Fibroblast of mammary gland (primary cell): ENCODE measurements around the gene SLC25A47.

Experiments
- DNase-seq: peaks from one replicate; pipeline ENCODE4 v3.0.0-alpha.2; 2010; ENCODE audit warnings: low read depth
- H3K4me3 ChIP-seq: 2 replicates; pipeline ENCODE4 v1.5.1; 2011; ENCODE audit warnings: low read depth, mild to moderate bottlenecking, low read length, moderate library complexity; ENCODE audit not compliant: control insufficient read depth
- TF ChIP-seq, protein P1 (sequence below): conservative IDR thresholded peaks from 2 replicates; pipeline ENCODE4 v1.5.1; 2011; ENCODE audit warnings: low read depth, low read length, inconsistent platforms; ENCODE audit not compliant: control insufficient read depth, insufficient read depth

Gene SLC25A47

DNA sequence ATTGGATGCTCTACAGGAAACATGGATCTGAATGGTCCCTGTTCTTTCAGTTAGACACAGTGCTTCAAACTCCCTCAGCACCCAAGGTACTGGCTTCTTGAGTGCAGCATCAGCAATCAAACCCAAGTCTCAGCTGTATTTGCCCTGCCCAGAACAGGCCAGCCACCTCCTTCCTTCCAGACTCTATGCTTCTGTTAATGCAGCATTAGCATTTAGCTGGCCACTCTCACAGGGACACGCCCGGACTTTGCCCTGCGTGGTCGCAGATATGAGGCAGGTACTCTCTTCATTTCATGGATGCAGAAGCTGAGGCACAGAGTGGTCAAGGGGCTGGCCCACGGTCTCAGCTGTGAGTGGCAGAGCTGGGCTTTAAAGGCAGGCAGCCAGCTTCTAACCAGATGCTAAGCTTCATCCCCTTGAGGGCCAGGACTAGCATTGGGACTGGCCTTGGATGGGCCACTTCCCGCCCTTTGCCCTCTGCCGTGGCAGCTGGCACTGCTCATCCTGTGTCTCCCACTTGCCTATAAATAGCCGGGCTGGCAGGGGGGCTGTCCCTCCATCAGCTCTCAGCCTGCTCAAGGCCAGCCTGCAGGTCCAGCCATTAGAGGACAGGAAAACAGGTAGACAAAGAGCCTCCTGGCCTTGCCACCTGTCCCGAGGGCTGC is 1.5 kb upstream of the SLC25A47 start:
- TF ChIP-seq, protein P1, sequence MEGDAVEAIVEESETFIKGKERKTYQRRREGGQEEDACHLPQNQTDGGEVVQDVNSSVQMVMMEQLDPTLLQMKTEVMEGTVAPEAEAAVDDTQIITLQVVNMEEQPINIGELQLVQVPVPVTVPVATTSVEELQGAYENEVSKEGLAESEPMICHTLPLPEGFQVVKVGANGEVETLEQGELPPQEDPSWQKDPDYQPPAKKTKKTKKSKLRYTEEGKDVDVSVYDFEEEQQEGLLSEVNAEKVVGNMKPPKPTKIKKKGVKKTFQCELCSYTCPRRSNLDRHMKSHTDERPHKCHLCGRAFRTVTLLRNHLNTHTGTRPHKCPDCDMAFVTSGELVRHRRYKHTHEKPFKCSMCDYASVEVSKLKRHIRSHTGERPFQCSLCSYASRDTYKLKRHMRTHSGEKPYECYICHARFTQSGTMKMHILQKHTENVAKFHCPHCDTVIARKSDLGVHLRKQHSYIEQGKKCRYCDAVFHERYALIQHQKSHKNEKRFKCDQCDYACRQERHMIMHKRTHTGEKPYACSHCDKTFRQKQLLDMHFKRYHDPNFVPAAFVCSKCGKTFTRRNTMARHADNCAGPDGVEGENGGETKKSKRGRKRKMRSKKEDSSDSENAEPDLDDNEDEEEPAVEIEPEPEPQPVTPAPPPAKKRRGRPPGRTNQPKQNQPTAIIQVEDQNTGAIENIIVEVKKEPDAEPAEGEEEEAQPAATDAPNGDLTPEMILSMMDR, result no peak
- H3K4me3 ChIP-seq, result no peak overlapping the region
- DNase-seq, result no peak

DNA sequence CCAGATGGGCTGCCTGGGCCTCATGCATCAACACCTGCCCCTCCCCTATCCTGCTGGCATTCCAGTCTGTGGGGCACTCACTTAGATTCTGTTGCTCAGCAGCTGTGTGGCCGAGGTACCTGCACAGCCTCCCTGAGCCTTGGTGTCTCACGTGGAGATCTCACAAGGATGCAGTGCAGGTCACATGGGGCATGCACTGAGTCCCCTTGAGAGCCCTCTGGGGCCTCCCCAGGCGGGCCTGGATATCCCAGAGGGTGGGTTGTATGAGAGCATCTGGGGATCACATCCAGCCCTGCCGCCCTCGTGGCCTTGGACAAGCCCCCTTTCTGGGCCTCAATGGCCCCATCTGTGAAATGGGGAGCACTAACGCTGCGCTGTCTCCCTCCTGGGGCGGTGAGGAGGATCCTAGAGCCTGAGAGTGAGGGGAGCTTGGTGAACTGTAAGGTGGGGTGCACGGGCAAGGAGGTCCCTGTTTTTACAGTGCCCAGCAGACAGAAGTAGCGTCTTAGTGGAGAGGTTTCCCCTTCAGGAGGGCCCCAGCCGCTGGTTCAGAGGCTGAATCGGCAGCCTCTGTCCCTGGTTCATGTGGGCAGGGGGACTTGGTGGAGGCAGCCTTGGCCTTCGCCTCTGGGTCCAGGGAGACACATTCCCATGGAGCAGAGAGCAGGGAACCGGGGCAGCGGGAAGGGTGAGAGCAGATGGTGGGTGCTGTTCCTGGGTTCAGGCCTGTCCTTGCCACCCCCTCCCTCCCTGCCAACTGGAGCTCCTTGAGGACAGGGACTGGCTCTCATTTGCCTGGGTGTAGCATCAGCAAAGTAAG is 791 bp upstream of the SLC25A47 start:
- TF ChIP-seq, protein P1, result no peak

DNA sequence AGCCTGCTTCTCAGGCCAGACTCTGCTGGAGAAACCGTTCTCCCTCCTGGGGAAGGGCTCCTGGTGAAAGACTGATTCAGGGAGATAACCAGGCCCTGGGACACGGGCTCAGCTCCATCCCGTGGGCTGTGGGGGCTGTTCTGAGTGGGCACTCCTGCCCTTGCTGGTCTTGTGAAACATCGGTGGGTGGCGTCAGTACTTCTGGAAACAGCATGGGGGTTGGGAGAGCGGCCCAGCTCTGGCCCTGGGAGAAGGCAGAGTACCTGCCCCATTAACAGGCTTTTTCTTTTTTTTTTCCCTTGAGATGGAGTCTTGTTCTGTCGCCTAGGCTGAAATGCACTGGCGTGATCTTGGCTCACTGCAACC is 786 bp downstream of the SLC25A47 start:
- TF ChIP-seq, protein P1, result no peak
- DNase-seq, result no peak

More for the DNA sequence above, 791 bp upstream of the SLC25A47 start:
- H3K4me3 ChIP-seq, result no peak overlapping the region
- DNase-seq, result no peak

DNA sequence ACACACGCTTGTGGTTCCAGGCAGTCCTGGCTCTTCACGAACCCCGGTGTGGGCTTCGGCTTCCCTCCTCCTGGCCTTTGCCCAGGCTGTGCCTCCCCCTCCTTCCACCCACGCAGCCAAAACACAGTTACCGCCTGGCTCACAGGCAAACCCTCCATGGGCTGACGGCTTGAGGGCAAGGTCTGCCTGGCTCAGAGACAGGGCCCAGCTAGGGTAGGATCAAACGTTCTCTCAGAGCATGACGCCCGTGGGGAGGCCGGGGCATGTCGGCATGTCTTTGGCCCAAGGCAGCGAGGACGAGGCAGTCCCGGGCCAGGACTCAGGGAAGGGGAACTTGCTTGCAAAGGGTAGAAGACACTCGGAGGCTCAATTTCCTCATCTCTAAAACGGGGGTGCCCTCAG is 2.1 kb downstream of the SLC25A47 start:
- H3K4me3 ChIP-seq, result no peak overlapping the region
- TF ChIP-seq, protein P1, result no peak
- no peak for DNase-seq

More for the DNA sequence above, 786 bp downstream of the SLC25A47 start:
- H3K4me3 ChIP-seq, result no peak overlapping the region

DNA sequence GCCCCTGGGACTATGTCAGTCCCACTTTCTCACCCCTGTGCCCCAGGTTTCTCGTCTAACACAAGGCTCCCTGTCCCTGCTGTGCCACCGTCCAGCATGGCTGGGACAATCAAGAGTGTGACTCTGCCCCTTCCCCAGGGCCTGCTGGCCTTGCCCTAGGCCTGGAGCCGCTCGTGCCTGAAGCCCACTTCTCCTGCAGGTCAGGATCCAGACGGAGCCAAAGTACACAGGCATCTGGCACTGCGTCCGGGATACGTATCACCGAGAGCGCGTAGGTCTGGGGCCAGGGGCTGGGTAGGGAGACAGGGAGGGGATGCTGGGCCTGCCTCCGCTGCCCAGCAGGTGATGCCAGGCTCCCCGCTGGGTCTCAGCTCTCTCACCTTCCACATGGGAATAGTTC is 2.8 kb downstream of the SLC25A47 start:
- DNase-seq, result no peak
- H3K4me3 ChIP-seq, result no peak overlapping the region
- TF ChIP-seq, protein P1, result no peak

DNA sequence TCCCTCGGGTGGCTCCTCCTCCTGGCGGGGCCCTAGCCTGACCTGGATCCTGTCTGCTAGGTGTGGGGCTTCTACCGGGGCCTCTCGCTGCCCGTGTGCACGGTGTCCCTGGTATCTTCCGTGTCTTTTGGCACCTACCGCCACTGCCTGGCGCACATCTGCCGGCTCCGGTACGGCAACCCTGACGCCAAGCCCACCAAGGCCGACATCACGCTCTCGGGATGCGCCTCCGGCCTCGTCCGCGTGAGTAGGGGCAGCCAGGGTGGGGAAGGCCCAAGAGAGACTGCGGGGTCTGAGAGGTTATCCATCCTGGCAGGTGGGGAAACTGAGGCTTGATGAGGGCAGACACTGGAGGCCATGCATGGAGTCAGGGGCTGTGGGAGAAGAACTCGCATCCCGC is 4.0 kb downstream of the SLC25A47 start:
- TF ChIP-seq, protein P1, result no peak
- no peak overlapping the region for H3K4me3 ChIP-seq
- no peak for DNase-seq
